ENCODE results near the gene APOBEC3A.
"Not testable (repeated sequence)": the region's sequence is repeated elsewhere in the genome, so short reads cannot be mapped to it uniquely, and the experiment has no call there.

Gene APOBEC3A

GRCh38 chr22:39007177-39007576 lies 49.8 kb downstream of the APOBEC3A start:
- POLR2A ChIA-PET, result no interaction called here
- DNase-seq (ENCODE audit: low read depth, low spot score), result no peak
- CTCF ChIA-PET, result interaction anchor here (0.7 to 12.3 kb wide), 10 partner anchors 91 to 955 kb away, joined by 3 to 238 read pairs (median 4); partner anchors contain the start of gene CBX6
- TF ChIP-seq CTCF (IDR thresholded peaks at IDR 0.05; ENCODE audit: insufficient read depth, low read length, missing control alignments), result no peak
- H3K4me3 ChIP-seq (ENCODE audit: low read depth, low read length), result no peak overlapping the region

- POLR2A ChIA-PET; H3K4me3 ChIP-seq (ENCODE audit: low read depth, low read length); DNase-seq (ENCODE audit: low read depth, low spot score): not testable (repeated sequence)
- CTCF ChIA-PET, result interaction anchor here (1.0 to 12.3 kb wide), 7 partner anchors 9 to 240 kb away, joined by 3 to 238 read pairs (median 3); partner anchors contain the start of gene CBX6
These were observed 51.0 kb downstream of the APOBEC3A start for GRCh38 chr22:39008271-39008850.

- POLR2A ChIA-PET, result no interaction called here
- CTCF ChIA-PET, result interaction anchor here (1.4 to 12.3 kb wide), 2 partner anchors 99 to 141 kb away, joined by 3 to 238 read pairs; partner anchors contain the start of gene CBX6
- DNase-seq (ENCODE audit: low read depth, low spot score), result no peak
- TF ChIP-seq CTCF (IDR thresholded peaks at IDR 0.05; ENCODE audit: insufficient read depth, low read length, missing control alignments), result no peak
- H3K4me3 ChIP-seq (ENCODE audit: low read depth, low read length), result no peak overlapping the region
These were observed 53.5 kb downstream of the APOBEC3A start for GRCh38 chr22:39010946-39011345.

Measured in AG04449 (cell line).